WTC11 (cell line): Measurements from ENCODE around the gene ROMO1. TPM values are rescaled to one million over a fixed set of nuclear protein-coding genes. Genes with fewer than 3 reads are reported as not detected.

Source experiments
- ATAC-seq: fragments of 200-7000 bp; cut with Tn5 transposase; 2 replicates; pipeline ENCODE4 v1.10.0; 2021; ENCODE audit warnings: mild to moderate bottlenecking, moderate library complexity
- CTCF ChIA-PET: fragments of 300-600 bp; sonication (Branson Sonifier 250); formaldehyde crosslinking; loops from one replicate; lab custom pipeline; 2021; ENCODE audit warnings: antibody characterized with exemption; lab: Charles Lee
- POLR2A ChIA-PET: fragments of 350-600 bp; sonication (Branson Sonifier 250); formaldehyde crosslinking; loops from one replicate; lab custom pipeline; 2021; ENCODE audit warnings: antibody characterized with exemption; lab: Charles Lee
- DNase-seq: peaks from one replicate; pipeline ENCODE4 v3.0.0; 2021; ENCODE audit warnings: low spot score
- H3K27ac Mint-ChIP-seq: 2 replicates; pipeline ENCODE4 v1.8.0; 2021; ENCODE audit warnings: mixed read lengths
- H3K27me3 Mint-ChIP-seq: 2 replicates; pipeline ENCODE4 v1.8.0; 2021; ENCODE audit warnings: low read depth, mild to moderate bottlenecking, moderate library complexity, mixed read lengths
- H3K36me3 Mint-ChIP-seq: 2 replicates; pipeline ENCODE4 v1.8.0; 2021; ENCODE audit warnings: mixed read lengths
- H3K4me1 Mint-ChIP-seq: 2 replicates; pipeline ENCODE4 v1.8.0; 2022; ENCODE audit warnings: mixed read lengths
- H3K4me3 Mint-ChIP-seq: 2 replicates; pipeline ENCODE4 v1.8.0; 2021; ENCODE audit warnings: mild to moderate bottlenecking, moderate library complexity, mixed read lengths
- H3K9me3 Mint-ChIP-seq: 2 replicates; pipeline ENCODE4 v1.8.0; 2021; ENCODE audit warnings: mixed read lengths
- ATF1 ChIP-seq: sonication (generic); formaldehyde crosslinking; IDR thresholded peaks from 2 replicates; pipeline ENCODE4 v1.8.1; 2023; ENCODE audit warnings: mild to moderate bottlenecking, moderate library complexity, missing genetic modification reagents
- ATF2 ChIP-seq: sonication (generic); formaldehyde crosslinking; IDR thresholded peaks from 2 replicates; pipeline ENCODE4 v1.8.1; 2022; ENCODE audit warnings: low read depth, missing genetic modification reagents, borderline replicate concordance
- CREB1 ChIP-seq: sonication (generic); formaldehyde crosslinking; IDR thresholded peaks from 2 replicates; pipeline ENCODE4 v1.8.0; 2023; ENCODE audit warnings: mild to moderate bottlenecking, missing genetic modification reagents
- E2F5 ChIP-seq: sonication (generic); formaldehyde crosslinking; IDR thresholded peaks from 2 replicates; pipeline ENCODE4 v1.8.1; 2022; ENCODE audit warnings: mild to moderate bottlenecking, moderate library complexity, missing genetic modification reagents
- ERG ChIP-seq: fragments of 250-450 bp; sonication (Bioruptor Pico); IDR thresholded peaks from 2 replicates; pipeline ENCODE4 v1.8.0; 2021; ENCODE audit warnings: mild to moderate bottlenecking
- FOXJ3 ChIP-seq: sonication (generic); formaldehyde crosslinking; IDR thresholded peaks from 2 replicates; pipeline ENCODE4 v1.9.0; 2021; ENCODE audit warnings: missing genetic modification reagents, mild to moderate bottlenecking, borderline replicate concordance
- GRHL2 ChIP-seq: fragments of 250-450 bp; sonication (Bioruptor Pico); IDR thresholded peaks from 2 replicates; pipeline ENCODE4 v1.8.0; 2022; ENCODE audit warnings: mild to moderate bottlenecking, moderate library complexity; ENCODE audit not compliant: insufficient replicate concordance, severe bottlenecking
- KAT7 ChIP-seq: sonication (generic); formaldehyde crosslinking; IDR thresholded peaks from 2 replicates; pipeline ENCODE4 v1.8.1; 2023; ENCODE audit warnings: missing genetic modification reagents, mild to moderate bottlenecking, borderline replicate concordance
- MAX ChIP-seq: sonication (generic); formaldehyde crosslinking; IDR thresholded peaks from 2 replicates; pipeline ENCODE4 v1.8.0; 2022; ENCODE audit warnings: mild to moderate bottlenecking, missing genetic modification reagents
- NR1H2 ChIP-seq: sonication (generic); formaldehyde crosslinking; IDR thresholded peaks from 2 replicates; pipeline ENCODE4 v1.9.0; 2021; ENCODE audit warnings: mild to moderate bottlenecking, moderate library complexity, missing genetic modification reagents
- PREB ChIP-seq: sonication (generic); formaldehyde crosslinking; IDR thresholded peaks from 2 replicates; pipeline ENCODE4 v1.8.1; 2022; ENCODE audit warnings: mild to moderate bottlenecking, missing genetic modification reagents, moderate library complexity, borderline replicate concordance
- TEAD1 ChIP-seq: sonication (generic); formaldehyde crosslinking; IDR thresholded peaks from 2 replicates; pipeline ENCODE4 v1.8.0; 2022; ENCODE audit warnings: mild to moderate bottlenecking, missing genetic modification reagents
- USF1 ChIP-seq: sonication (generic); formaldehyde crosslinking; IDR thresholded peaks from 2 replicates; pipeline ENCODE4 v1.8.0; 2022; ENCODE audit warnings: mild to moderate bottlenecking, missing genetic modification reagents
- USF2 ChIP-seq: sonication (generic); formaldehyde crosslinking; IDR thresholded peaks from 2 replicates; pipeline ENCODE4 v1.8.1; 2023; ENCODE audit warnings: mild to moderate bottlenecking, missing genetic modification reagents, moderate library complexity
- ZNF219 ChIP-seq: sonication (generic); formaldehyde crosslinking; IDR thresholded peaks from 2 replicates; pipeline ENCODE4 v1.8.0; 2023; ENCODE audit warnings: missing genetic modification reagents, mild to moderate bottlenecking, borderline replicate concordance
- ZNF263 ChIP-seq: sonication (generic); formaldehyde crosslinking; IDR thresholded peaks from 2 replicates; pipeline ENCODE4 v1.8.1; 2022; ENCODE audit warnings: low read depth, mild to moderate bottlenecking, moderate library complexity, missing genetic modification reagents
- ZNF425 ChIP-seq: fragments of 250-450 bp; sonication (Bioruptor Pico); conservative IDR thresholded peaks from 2 replicates; pipeline ENCODE4 v1.9.0; 2021; ENCODE audit warnings: mild to moderate bottlenecking
- total RNA-seq: library from RNA; stranded (reverse); gene quantifications from 3 replicates; pipeline ENCODE4 v1.2.3, GENCODE V29; 2021

Gene ROMO1
- total RNA-seq, 1 experiment from 2014 or later, result 213 TPM

- TF ChIP-seq E2F5 (CRISPR knock-in tag), result no peak
- TF ChIP-seq USF1 (CRISPR knock-in tag), result no peak
- TF ChIP-seq ZNF219 (CRISPR knock-in tag), result no peak
- no peak for TF ChIP-seq KAT7 (CRISPR knock-in tag)
- no peak for TF ChIP-seq MAX (CRISPR knock-in tag)
Measured at GRCh38 chr20:35729283-35729807, 30.1 kb downstream of the ROMO1 start (continued).

- H3K4me1 Mint-ChIP-seq, result peaks cover 2% of the 10 kb centered on the region; the same call in 1 of the 2 replicates
- no peak for ATAC-seq
- ChIA-PET POLR2A (interaction anchor here (0.7 kb wide), 1 partner anchor 12 kb away, joined by 3 read pairs; the partner anchor contains the start of gene RBM39), CTCF (no interaction called here)
- H3K9me3 Mint-ChIP-seq, result no peaks in the 10 kb centered on the region
- H3K4me3 Mint-ChIP-seq, result no peak overlapping the region
- H3K27ac Mint-ChIP-seq, result 0 out of 2 replicates have a peak overlapping the region, but pooled peaks have one; percentile 16
- TF ChIP-seq ATF2 (CRISPR knock-in tag) (no peak), FOXJ3 (CRISPR knock-in tag) (no peak), ATF1 (no peak), CREB1 (CRISPR knock-in tag) (no peak), NR1H2 (CRISPR knock-in tag) (no peak), ZNF425 (CRISPR knock-in tag) (peak; percentile 32; the same call in 1 of the 2 replicates)
- no peak for DNase-seq
- H3K36me3 Mint-ChIP-seq, result peaks cover 82% of the 10 kb centered on the region
- no peaks in the 10 kb centered on the region for H3K27me3 Mint-ChIP-seq
Measured at GRCh38 chr20:35729836-35730582, 30.8 kb downstream of the ROMO1 start.

- CTCF ChIA-PET, result no interaction called here
- Mint-ChIP-seq H3K4me3 (no peak overlapping the region), H3K9me3 (no peaks in the 10 kb centered on the region)
- no peak for TF ChIP-seq USF2 (CRISPR knock-in tag)
- no peak for TF ChIP-seq GRHL2 (CRISPR knock-in tag)
- TF ChIP-seq ZNF263 (CRISPR knock-in tag), result no peak
- TF ChIP-seq TEAD1 (CRISPR knock-in tag), result no peak
- TF ChIP-seq ERG (CRISPR knock-in tag), result no peak
- no peak for TF ChIP-seq PREB (CRISPR knock-in tag)
- TF ChIP-seq, all 79 proteins: peak for 0
- peaks cover 5% of the 10 kb centered on the region for H3K4me1 Mint-ChIP-seq
- DNase-seq (no peak), ATAC-seq (no peak)
- no peak overlapping the region for H3K27ac Mint-ChIP-seq
- H3K36me3 Mint-ChIP-seq, result peaks cover 81% of the 10 kb centered on the region
- POLR2A ChIA-PET, result interaction anchor here (0.7 kb wide), 1 partner anchor 11 kb away, joined by 3 read pairs; the partner anchor contains the start of gene RBM39
- no peaks in the 10 kb centered on the region for H3K27me3 Mint-ChIP-seq
Measured at GRCh38 chr20:35730583-35731468, 31.6 kb downstream of the ROMO1 start.
